GM19240 (cell line): Measurements from ENCODE around the gene MLC1.

Experiments used
- DNase-seq: peaks from one replicate; pipeline ENCODE4 v3.0.0; 2011; ENCODE audit warnings: low spot score; ENCODE audit not compliant: insufficient read length

The MLC1 gene

DNA sequence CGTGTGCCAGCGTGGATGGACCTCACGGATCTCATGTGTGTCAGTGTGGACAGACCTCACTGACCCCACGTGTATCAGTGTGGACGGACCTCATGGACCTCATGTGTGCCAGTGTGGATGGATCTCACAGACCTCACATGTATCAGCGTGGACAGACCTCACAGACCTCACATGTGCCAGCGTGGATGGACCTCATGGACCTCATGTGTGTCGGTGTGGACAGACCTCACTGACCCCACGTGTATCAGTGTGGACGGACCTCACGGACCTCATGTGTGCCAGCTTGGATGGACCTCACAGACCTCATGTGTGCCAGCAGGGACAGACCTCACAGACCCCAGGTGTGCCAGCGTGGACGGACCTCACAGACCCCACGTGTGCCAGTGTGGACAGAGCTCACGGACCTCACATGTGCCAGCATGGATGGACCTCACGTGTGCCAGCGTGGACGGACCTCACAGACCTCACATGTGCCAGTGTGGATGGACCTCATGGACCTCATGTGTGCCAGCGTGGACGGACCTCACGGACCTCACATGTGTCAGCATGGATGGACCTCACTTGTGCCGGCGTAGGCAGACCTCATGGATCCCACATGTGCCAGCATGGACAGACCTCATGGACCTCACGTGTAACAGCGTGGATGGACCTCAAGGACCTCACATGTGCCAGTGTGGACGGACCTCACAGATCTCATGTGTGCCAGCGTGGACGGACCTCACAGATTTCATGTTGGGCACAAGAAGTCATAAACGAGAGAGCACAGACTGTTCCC, 45.4 kb downstream of the MLC1 start:
- no peak for DNase-seq

DNA sequence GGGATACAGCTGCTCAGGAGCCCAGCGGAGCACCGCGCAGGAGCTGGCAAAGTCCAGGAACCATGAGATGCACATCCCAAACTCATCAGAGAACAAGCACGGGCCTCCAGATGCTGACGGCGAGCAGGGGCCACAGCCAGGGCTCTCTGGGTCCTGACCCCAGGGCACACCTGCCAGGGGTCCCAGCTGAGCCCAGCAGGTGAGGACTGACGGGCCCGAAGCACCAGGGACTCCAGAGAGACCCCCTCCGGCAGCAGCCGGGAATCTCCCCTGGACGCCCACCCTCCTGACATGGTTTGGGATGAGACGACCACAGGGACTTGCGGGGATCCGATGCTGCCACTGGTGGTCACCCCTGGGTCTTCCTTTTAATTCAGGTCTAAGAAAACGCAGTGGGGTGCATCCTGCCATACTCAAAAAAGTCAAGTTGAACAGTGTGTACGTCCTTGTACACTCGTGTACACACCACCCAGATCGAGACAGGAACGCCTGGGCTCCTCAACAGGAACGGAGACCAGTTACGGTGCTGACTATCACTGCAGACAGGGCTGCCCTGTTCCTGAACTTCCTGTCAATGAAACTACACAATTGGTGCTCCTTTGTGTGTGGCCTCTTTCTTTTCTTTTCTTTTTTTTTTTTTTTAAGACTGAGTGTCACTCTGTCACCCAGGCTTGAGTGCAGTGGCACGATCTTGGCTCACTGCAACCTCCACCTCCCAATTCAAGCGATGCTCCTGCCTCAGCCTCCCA, 49.1 kb downstream of the MLC1 start:
- DNase-seq, result no peak

DNA sequence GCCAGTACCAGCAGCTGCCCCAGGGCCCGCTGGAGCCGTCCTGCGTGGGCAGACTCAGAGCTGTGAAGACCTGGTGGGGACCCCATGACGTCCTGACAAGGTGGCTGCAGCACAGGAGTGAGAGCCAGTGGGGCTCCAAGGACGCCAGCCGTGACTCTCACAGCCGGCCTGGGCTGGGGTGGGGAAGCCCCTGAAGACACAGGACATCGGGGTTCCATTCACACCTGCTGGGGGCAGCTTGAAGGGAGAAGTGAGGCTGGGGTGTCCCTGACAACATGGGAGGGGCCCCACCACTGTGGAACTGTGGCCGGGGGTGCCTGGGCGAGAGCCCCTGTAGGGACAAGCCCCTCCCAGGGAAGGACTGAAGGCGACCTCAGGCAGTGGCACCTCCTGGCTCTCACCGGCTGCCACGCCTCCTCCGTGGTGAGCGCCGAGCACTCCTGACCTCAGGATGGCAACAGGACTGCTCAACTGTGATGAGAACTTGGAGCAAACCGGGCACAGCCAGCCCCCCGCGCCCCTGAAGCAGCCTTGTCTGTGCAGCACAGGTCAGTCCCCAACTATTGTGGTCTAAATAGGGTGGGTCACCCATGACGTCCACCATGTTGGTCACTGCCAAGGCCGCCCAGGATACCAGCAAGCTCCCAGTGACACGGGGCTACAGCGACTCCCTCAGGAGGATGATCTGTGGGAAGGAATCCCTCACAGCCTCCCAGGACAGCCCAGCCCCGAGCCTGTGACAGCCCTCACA, 49.9 kb downstream of the MLC1 start:
- DNase-seq, result no peak

DNA sequence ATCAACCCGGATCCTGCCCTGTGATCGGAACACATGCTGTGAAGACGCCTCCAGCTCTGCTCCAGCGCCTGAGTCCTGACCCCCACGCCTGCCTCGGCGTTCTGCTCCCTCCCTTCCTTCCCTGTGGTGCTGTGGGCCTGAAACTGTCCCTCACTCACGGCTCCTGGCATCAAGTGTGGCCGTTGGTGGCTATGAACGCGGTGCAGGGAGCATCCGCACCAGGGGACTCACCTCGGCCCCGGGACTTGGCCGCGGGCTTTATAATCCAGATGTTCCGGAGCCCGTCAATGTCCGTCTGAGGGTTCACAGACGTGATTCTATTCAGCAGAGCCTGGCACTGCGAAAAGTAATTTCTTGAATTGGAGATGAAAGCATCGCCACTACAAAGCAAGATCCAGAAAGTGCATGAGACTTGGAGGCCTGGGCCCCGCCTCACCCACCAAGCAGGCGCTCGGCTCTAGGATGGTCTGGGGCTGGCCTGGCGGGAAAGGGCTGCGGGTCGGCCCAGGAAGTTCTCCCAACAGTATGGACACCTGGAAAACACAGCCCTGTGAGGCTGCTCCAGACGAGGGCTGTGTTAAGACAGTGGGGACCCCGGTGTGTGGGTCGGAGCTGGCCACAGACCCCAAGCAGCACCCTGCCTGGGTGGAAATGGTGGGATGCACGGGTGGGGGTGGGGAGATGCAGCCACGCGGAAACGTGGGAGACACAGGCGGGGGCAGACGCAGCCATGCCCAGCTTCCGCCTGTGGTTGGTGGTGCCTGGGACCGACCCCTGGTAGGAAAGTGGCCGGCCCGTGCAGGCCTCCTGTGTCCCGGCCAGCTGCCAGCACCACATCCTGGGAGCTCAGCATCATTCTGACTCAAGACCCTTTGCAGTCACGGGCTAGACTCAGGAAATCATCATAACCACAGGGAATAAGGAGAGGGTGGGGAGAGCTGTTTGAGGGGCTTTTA, 50.8 kb downstream of the MLC1 start:
- DNase-seq, result no peak

DNA sequence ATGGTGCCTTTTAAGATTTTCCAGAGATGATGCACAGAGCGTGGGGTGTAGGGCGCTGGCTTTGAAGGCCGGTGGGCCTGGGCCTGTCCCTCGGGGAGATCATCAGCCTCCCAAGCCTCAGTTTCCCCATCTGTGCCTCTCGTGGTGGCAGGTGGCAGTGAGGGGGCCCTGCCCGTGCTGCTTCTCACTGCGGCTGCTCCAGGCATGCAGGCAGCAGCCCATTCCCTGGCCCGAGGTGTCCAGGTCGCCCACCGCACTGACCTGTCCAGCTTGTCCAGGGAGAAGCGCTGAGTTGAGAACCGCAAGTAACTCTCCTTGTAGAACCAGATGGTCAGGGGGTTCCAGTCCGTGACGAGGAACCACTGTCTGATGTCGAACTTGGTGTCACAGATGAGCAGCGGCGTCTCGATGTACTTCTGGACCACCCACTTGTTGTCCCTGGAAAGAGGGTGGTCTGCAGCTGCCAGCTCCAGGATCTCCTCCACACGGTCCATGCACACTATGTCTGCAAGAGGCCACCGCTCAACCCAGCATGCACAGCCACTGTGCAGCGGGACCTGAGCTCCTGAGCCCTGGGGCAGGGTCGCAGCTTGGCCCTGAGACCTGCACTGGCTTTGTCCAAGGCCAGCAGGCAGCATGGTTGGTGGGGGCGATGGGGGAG, 52.2 kb downstream of the MLC1 start:
- no peak for DNase-seq

DNA sequence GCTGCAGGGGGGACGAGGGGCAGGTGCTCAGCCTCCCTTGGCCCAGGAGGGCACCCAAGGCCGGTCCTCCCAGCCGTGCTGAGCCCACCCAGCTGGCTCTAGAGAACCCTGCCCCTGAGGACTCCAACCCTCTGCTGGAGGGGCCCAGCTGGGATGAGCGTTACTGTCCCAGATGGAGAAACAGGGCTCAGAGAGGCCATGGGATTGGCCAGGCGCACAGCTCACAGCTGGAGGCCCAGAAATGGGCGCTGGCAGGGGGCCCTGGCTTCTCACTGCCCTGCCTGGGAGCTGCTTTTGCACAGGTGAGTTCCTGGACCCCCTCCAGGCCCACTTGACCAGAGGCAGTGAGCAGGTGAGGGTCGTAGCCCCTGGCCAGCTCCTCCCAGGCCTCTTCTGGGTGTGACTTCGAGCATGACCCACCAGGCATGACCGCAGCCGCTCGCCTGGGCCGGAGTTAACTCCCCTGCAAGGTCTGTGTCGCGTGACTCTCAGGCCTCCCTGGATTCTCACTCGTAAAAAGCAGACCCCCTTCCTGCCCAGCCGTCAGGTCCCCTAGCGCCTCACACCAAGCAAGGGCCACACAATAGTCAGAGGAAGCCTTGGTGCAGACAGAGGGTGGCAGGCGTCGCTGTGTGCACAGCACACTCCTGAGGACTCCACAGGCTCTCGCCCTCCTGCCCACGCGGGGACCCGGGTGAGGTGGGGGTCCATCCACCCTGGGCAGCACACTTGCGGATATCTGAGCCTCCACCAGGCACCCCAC, 52.9 kb downstream of the MLC1 start:
- no peak for DNase-seq

DNA sequence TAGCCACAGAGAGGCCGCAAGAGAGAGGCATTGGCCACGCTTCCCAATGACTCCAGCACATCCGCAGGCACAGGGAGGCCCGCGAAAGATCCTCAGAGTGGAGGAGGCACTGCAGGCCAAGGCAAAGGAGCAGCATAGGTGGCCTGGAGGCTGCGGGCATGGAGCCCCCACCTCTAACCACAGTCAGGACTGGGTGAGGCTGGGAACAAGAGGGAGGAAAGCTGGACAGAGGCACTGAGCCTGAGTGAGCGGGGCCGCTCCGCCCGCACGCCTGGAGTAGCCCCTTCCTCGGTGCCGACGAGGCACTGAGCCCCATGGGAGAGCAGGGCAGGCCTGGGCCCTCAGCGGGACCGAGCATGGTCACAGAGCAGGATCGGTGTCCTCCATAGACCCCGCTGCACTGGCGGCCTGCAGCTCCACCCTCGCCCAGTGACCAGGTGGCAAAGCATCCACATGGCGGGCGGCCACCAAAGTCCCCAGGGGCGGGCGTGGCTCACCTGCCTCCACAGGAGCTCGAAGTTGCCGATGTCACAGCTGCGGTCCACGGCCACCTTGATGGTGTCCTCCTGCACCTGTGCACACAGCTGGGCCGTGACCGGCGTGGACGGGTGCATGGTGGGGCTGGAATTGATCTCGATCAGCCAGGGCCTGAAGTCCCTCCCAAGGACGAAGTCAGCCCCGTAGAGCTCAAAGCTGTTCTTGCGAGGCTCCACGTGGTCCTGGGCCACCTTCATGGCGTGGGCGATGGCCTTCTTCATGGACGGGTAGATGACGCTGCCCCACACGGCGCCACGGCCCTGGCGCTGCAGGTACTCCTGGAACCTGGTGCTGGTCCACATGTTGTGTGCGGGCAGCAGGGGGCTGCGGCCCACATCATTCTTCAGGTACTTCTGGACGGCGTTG, 53.8 kb downstream of the MLC1 start:
- DNase-seq, result no peak

DNA sequence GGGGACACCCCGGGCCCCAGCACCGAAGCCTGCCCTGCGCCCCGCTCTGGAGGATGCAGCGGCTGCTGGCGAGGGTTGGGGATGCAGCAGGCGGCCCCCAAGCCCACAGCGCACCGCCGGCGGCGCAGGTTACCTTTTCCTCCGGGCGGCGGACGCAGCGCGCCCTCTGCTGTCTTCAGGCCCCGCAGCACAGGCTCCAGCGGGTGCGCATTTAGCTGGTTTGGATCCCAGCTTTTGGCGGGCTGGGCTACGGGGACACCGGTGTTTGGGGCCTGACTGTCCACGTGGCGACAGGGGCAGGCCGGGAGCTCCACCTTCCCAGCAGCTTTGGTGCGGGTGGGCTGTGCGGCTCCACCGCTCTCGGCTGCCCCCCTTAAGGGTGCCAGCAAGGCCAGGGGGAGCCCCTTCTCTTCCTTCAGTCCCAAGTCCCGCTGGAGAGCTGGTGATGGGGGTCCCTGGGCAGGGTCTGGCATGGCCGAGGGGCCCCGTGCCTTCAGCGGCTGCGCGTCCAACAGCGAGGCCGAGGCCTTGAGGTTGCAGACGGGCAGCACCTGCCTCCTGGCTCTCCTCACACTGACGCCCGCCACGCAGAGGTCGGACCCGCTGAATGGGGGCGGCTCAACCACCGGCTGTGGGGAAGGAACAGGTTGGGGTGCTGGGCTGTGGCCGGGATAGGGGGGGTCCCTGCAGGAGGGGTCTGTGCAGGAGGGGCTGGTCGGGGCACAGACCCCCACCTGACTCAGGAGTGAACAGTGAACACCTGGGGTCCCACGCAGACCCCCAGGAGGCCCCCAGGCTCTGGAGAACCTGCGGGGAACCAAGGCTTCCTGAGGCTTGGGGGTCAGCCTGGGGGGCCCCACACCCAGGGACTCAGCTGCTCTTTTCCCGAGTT, 54.7 kb downstream of the MLC1 start:
- peak; percentile 82 for DNase-seq

DNA sequence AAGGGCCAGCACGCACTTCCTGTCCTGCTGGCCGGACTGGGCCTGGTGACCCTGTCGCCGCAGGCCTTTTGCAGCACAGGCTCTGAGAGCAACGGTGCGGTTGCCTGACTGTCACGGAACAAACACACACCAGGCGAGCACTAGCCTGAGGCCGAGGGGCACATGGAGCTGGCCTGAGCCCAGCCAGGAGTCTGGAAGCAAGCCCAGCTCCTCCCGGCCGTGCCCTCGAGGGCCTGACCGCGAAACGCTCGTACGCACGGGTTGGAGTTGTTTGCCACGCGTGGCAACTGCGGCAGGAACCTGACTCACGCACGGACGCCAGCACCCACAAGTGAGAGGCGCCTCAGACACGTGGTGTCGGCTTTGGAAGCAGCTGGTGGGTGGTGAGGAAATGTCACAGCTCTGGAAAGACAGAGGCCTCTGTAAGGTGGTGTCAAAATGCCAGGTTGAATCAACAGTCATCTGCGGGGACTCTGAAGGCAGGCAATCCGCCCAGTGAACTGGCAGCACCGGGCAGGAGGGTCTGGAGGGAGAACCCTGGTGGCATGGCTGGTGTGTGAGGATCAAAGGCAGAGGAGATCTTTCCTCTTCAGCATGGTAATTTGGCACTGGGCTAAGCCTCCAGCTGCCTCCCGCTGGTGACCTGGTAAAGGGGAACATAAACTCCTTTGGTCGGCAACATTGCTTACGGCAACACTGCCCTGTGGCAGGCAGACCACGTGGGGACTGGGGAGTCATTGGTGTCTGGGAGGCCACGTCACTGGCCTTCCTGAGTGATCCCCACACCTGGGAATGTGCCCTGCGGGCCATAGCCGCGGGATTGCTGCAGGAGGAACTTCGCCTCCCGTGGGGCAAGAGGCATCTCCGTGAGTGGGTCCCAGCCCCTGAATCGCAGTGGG, 57.3 kb downstream of the MLC1 start:
- DNase-seq, result no peak

DNA sequence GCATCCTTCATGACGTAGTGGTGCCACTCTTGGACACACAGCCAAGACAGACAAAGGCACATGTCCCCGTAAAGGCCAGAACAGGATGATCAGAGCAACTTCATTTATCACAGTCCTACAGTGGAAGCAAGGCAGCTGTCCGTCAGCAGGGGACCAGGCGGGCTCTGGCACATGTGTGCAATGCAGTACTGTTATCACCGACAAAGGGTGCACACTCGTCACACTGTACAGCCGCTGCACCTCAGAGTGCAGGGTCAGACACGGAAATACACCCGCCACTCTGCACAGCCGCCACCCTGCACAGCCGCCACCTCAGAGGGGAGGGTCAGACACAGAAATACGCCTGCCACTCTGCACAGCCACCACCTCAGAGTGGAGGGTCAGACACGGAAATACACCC, 59.2 kb downstream of the MLC1 start:
- no peak for DNase-seq

DNA sequence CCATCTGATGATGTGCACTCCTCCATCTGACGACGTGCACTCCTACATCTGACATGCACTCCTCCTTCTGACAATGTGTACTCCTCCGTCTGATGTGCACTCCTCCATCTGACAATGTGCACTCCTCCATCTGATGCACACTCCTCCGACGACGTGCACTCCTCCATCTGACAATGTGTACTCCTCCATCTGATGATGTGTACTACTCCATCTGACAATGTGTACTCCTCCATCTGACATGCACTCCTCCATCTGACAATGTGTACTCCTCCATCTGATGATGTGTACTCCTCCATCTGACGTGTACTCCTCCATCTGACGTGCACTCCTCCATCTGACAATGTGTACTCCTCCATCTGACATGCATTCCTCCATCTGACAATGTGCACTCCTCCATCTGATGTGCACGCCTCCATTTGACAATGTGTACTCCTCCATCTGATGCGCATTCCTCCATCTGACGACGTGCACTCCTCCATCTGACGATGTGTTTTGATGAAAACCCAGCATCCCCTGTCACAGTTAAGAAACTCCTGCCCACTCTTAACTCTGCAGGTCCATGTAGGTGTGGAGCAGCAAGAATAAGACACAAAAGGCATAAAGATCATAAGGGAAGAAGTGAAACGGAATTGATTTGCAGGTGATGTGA, 62.9 kb downstream of the MLC1 start:
- no peak for DNase-seq

DNA sequence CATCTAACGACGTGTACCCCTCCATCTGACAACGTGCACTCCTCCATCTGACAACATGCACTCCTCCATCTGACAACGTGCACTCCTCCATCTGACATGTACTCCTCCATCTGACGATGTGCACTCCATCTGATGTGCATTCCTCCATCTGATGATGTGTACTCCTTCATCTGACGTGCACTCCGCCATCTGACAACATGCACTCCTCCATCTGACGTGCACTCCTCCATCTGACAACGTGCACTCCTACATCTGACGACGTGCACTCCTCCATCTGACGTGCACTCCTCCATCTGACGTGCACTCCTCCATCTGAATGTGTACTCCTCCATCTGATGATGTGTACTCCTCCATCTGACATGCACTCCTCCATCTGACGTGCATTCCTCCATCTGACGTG, 64.6 kb downstream of the MLC1 start:
- no peak for DNase-seq

DNA sequence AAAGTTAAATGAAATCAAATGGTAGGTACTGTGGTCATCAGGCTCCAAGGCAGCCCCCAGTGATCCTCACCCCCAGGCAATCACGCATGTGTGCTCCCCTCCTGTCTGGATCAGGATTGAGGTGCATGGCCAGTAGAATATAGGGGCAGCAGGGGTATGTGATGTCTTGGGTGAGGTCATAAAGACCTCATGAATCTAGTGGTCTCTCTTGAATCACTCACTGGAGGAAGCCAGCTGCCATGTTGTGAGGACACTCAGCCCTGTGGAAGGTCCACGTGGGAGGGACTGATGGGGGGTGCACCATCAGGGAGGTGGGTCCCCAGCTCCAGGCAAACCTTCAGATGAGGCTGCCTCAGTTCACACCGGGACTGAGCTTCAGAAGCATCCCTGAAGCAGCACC, 65.9 kb downstream of the MLC1 start:
- DNase-seq, result no peak

DNA sequence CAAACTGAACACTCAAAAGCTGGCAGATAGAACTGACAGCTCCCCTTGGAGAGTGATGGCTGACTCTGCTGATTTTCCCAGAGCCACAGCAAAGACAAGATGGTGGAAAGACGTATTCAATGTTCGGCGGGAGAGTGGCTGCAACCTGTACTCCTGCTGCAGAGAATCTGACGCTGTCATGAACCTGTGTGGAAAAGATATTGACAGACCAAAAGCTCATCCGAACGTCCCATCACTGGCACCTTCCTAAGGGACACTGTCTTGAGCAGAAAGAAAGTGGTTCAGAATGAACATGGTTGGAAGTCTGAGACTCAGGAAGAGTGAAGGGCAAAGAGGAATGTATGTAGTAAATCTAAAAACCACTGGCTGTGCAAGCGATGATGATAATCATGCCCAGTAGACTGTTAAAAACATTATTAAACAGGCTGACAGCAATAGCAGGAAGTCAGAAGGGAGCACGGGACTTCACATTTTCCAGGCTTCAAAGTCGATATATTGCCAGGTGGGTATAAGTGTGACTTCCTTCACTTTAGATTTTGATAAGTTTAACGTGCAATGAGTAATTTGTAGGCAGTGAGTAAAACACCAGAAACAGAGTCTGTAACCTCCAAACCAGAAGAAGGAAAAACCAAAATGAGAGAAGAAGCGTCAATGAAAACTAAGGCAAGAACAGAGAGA, 66.5 kb downstream of the MLC1 start:
- no peak for DNase-seq

DNA sequence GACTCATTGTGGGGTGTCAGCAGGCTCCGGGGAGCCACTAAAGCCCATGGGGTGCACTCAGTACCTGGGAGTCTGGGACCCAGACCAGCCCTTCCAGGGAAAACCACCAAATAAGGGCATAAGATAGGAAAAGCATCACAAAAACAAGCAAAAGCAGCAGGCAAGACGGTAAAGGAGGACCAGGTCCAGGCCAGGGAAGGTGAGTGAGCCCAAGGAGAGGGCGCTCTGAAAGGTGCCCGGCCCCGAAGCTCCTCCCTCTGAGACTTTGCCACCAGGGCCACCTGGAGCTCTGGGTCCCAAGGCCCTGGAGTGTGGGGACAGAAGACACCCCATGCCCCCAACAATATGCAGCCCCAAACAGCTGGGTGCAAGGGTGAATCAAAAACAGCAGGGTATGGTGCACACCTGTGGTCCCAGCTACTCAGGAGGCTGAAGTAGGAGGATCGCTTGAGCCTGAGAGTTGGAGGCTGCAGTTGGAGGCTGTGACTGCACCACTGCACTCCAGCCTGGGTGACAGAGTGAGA, 67.5 kb downstream of the MLC1 start:
- no peak for DNase-seq
